ENCODE measurements around the gene GEMIN4. TPM values are rescaled to one million over a fixed set of nuclear protein-coding genes. Genes with fewer than 3 reads are reported as not detected.

The GEMIN4 gene
- total and polyA plus RNA-seq, 2 experiments from 2014 or later = 14.1 to 45.0 TPM

- no peaks in the 10 kb centered on the region for H3K79me2 ChIP-seq (replicated peaks; ENCODE audit: insufficient read depth)
- H3K4me2 ChIP-seq = no peak overlapping the region
- Mint-ChIP-seq H3K27ac (no peak overlapping the region), H3K27me3 (ENCODE audit: insufficient read depth, low read depth, poor library complexity) (peaks cover 24% of the 10 kb centered on the region), H3K4me3 (no peak overlapping the region), H3K4me1 (peaks cover 12% of the 10 kb centered on the region), H3K36me3 (ENCODE audit: low read depth) (peaks cover 25% of the 10 kb centered on the region), H3K9me3 (no peaks in the 10 kb centered on the region; the same call in 2 of the 3 replicates)
- H3K36me3 ChIP-seq (ENCODE audit: insufficient read depth) = no peaks in the 10 kb centered on the region; the same call in 1 of the 2 replicates
- H3K9me2 ChIP-seq (ENCODE audit: insufficient read depth) = no peaks in the 10 kb centered on the region
- TF ChIP-seq REST (IDR thresholded peaks at IDR 0.05; ENCODE audit: unreplicated experiment) (no peak), NANOG (IDR thresholded peaks at IDR 0.05; ENCODE audit: borderline replicate concordance) (no peak), STAT1 (IDR thresholded peaks at IDR 0.05; ENCODE audit: unreplicated experiment) (no peak), POLR2AphosphoS5 (IDR thresholded peaks at IDR 0.05; ENCODE audit: low read depth) (no peak), EZH2phosphoT487 (IDR thresholded peaks at IDR 0.05; ENCODE audit: unreplicated experiment) (no peak), ZNF462 (CRISPR knock-in tag; IDR thresholded peaks at IDR 0.05) (no peak), CREB1 (CRISPR knock-in tag; IDR thresholded peaks at IDR 0.05; ENCODE audit: low read depth) (no peak), ZNF331 (CRISPR knock-in tag; IDR thresholded peaks at IDR 0.05; ENCODE audit: low read depth) (no peak), ZNF114 (CRISPR knock-in tag; IDR thresholded peaks at IDR 0.05) (no peak), CTCF (conservative IDR thresholded peaks at IDR 0.05; ENCODE audit: low read depth in 2 of 2) (no peak), EZH2 (IDR thresholded peaks at IDR 0.05; ENCODE audit: low read depth, unreplicated experiment) (no peak), JUNB (IDR thresholded peaks at IDR 0.05; ENCODE audit: unreplicated experiment) (no peak), ETS1 (IDR thresholded peaks at IDR 0.05) (no peak)
- H3K27ac ChIP-seq (ENCODE audit: low read depth) = no peak overlapping the region
- no peaks in the 10 kb centered on the region for H3K27me3 ChIP-seq (ENCODE audit: insufficient read depth)
- peaks cover 5% of the 10 kb centered on the region for H4K20me1 ChIP-seq (replicated peaks; ENCODE audit: insufficient read depth)
- no peak for ATAC-seq
- DNase-seq (ENCODE audit: low spot score) = no peak
- no peak overlapping the region for H3K4me3 ChIP-seq
- H3K4me1 ChIP-seq (ENCODE audit: insufficient read depth) = no peaks in the 10 kb centered on the region
- no peak overlapping the region for H2AFZ ChIP-seq
- H3F3A ChIP-seq (replicated peaks; ENCODE audit: low read depth) = peaks cover 11% of the 10 kb centered on the region
Observed at GRCh38 chr17:796609-797008, 44.5 kb upstream of the GEMIN4 start.
